CD4-positive, alpha-beta T cell (primary cell): ENCODE measurements around the gene SLC17A9. TPM values are rescaled to one million over a fixed set of nuclear protein-coding genes. Genes with fewer than 3 reads are reported as not detected.

Source experiments
- ATAC-seq: fragments of 200-7000 bp; cut with Tn5 transposase; one replicate; pipeline ENCODE4 v1.10.0; 2022; ENCODE audit warnings: mild to moderate bottlenecking; ENCODE audit not compliant: poor library complexity
- CTCF ChIA-PET: fragments of 350-600 bp; sonication (Branson Sonifier 250); formaldehyde crosslinking; loops from one replicate; lab custom pipeline; 2021; ENCODE audit warnings: antibody characterized with exemption, inconsistent platforms; lab: Charles Lee
- POLR2A ChIA-PET: fragments of 350-600 bp; sonication (Branson Sonifier 250); formaldehyde crosslinking; loops from one replicate; lab custom pipeline; 2021; ENCODE audit warnings: antibody characterized with exemption, inconsistent platforms; lab: Charles Lee
- DNase-seq, 14 experiments: peaks; one replicate each; pipeline ENCODE4 v3.0.0-alpha.2; 2013 to 2020; ENCODE audit warnings: mixed read lengths in 2 of 14
- H3K27ac ChIP-seq, 2 donors: one replicate each; pipeline versions ENCODE4 v1.5.1 to v1.7.0; 2013; ENCODE audit warnings: low read length in 2 of 2, low read depth in 1 of 2, mild to moderate bottlenecking in 1 of 2
- H3K27me3 ChIP-seq, 2 experiments: 1 replicate in 1 of 2; 2 replicates in 1 of 2; pipeline versions ENCODE4 v1.6.1 to v1.7.0; 2013; ENCODE audit warnings: low read length in 2 of 2, control low read depth in 1 of 2, mild to moderate bottlenecking in 1 of 2, moderate library complexity in 1 of 2; ENCODE audit not compliant: insufficient read depth in 2 of 2, control insufficient read depth in 1 of 2
- H3K36me3 ChIP-seq: one replicate; pipeline ENCODE4 v1.6.1; 2013; ENCODE audit warnings: low read length, control low read depth; ENCODE audit not compliant: insufficient read depth
- H3K4me1 ChIP-seq: one replicate; pipeline ENCODE4 v1.6.1; 2013; ENCODE audit warnings: low read length, control low read depth; ENCODE audit not compliant: insufficient read depth
- H3K4me3 ChIP-seq: one replicate; pipeline ENCODE4 v1.5.1; 2013; ENCODE audit warnings: mild to moderate bottlenecking, low read length, moderate library complexity
- H3K9me3 ChIP-seq, 2 experiments: 1 replicate in 1 of 2; 2 replicates in 1 of 2; pipeline versions ENCODE4 v1.6.1 to v1.7.0; 2013; ENCODE audit warnings: low read length in 2 of 2, mild to moderate bottlenecking in 2 of 2, control low read depth in 1 of 2, moderate library complexity in 1 of 2; ENCODE audit not compliant: control insufficient read depth in 1 of 2, insufficient read depth in 1 of 2
- H3K27ac Mint-ChIP-seq: one replicate; pipeline ENCODE4 v1.8.0; 2020; ENCODE audit warnings: mixed read lengths
- H3K27me3 Mint-ChIP-seq: one replicate; pipeline ENCODE4 v1.8.0; 2021; ENCODE audit warnings: mixed read lengths
- H3K36me3 Mint-ChIP-seq: one replicate; pipeline ENCODE4 v1.8.0; 2021; ENCODE audit warnings: low read depth, mixed read lengths
- H3K4me1 Mint-ChIP-seq: one replicate; pipeline ENCODE4 v1.8.0; 2021; ENCODE audit warnings: low read depth, mixed read lengths
- H3K4me3 Mint-ChIP-seq: one replicate; pipeline ENCODE4 v1.8.0; 2020; ENCODE audit warnings: mild to moderate bottlenecking, mixed read lengths
- H3K9me3 Mint-ChIP-seq: one replicate; pipeline ENCODE4 v1.8.0; 2020; ENCODE audit warnings: mixed read lengths
- intact Hi-C, 2 experiments: fragments of 100-400 bp; cut with DNase I in 1 of 2; cut with micrococcal nuclease in 1 of 2; formaldehyde crosslinking; loops; one replicate each; pipeline versions ENCODE4 v1.15.1 to v1.9.0; 2023 to 2025; cut with DNase I, micrococcal nuclease
- total RNA-seq, 174 experiments: library from RNA in 2 of 174; stranded (reverse) in 2 of 174; gene quantifications; one replicate each; pipeline ENCODE4 v1.2.3 and lab custom pipeline; 2021 to 2026
- TF ChIP-seq, protein P1 (sequence below): fragments of 200-600 bp; IDR thresholded peaks from one replicate; pipeline ENCODE4 v1.8.0; 2022; ENCODE audit warnings: antibody characterized with exemption, mild to moderate bottlenecking

Gene SLC17A9
- total RNA-seq, 2 experiments from 2014 or later = 3.5 to 5.5 TPM

DNA sequence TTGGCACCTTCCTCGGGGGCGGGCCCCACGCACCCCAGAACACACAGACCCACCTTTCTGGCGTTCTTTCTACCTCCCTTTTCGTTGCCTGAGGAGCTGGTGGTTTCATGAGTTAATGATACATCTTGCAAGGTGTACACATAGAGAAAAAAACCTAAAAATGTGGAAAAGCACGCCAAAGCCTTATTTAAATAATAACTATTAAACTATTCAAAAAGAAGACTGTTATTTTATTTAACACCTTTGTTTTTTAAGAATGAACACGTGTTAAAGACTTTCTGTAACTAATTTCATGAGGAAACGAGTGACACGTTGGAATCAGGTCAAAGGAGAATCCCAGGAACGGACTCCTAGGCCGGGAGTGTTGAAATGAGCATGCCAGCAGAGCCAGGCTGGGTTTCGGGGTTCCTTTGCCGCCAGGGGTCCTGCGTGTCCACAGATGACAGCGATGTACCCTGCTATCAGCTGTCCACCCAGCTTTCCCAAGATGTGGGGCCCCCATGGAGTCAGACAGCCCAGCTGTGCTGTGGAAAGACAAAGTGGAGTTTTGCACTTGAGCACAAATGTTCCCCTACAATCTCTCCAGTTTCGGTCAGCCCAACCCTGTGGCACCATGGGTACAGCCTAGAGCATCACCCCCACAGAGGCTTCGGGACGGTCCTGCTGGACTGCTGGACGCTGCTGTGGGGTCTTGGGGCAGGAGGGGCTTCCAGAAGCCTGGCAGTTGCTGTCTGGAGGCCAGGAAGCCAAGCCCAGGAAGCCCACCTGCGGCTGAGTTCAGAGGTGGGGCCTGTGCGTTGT is 16.1 kb downstream of the SLC17A9 start:
- POLR2A ChIA-PET = no interaction called here

DNA sequence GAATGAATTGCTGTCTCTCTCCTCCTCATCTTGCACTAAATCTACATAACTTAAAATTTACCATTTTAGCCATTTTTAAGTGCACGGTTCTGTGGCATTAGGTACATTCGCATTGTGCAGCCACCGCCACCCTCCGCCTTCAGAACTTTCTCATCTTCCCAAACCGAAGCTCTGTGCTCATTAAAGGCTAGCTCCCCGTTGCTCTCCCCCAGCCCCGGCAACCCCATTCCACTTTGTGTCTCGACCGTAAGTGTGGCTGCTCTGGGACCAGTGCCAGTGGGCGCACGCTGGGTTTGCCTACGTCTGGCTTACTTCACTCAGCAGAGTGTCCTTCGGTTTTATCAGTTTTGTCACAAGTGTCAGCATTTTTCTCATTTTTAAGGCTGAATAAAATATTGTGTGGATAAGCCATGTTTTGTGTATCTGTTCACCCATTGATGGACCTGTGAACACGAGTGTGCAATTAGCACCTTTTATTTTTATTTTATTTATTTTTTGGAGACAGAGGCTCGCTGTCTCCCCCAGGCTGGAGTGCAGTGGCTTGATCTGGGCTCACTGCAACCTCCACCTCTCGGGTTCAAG is 16.8 kb downstream of the SLC17A9 start:
- peaks cover 16 to 21% of the 10 kb centered on the region in 2 experiments for H3K27me3 ChIP-seq
- H3K27ac ChIP-seq = no peak overlapping the region
- Mint-ChIP-seq H3K9me3 (no peaks in the 10 kb centered on the region), H3K27ac (no peak overlapping the region), H3K4me3 (no peak overlapping the region), H3K27me3 (peaks cover 27% of the 10 kb centered on the region), H3K4me1 (peaks cover 14% of the 10 kb centered on the region), H3K36me3 (no peaks in the 10 kb centered on the region)
- H3K4me3 ChIP-seq = no peak overlapping the region
- intact Hi-C loops = no loop called here
- H3K9me3 ChIP-seq = peaks cover 0 to 3% of the 10 kb centered on the region in 2 experiments
- H3K4me1 ChIP-seq = peaks cover 14% of the 10 kb centered on the region
- ChIA-PET POLR2A (no interaction called here), CTCF (no interaction called here)
- ATAC-seq = no peak
- DNase-seq = no peak
- TF ChIP-seq, protein P1, sequence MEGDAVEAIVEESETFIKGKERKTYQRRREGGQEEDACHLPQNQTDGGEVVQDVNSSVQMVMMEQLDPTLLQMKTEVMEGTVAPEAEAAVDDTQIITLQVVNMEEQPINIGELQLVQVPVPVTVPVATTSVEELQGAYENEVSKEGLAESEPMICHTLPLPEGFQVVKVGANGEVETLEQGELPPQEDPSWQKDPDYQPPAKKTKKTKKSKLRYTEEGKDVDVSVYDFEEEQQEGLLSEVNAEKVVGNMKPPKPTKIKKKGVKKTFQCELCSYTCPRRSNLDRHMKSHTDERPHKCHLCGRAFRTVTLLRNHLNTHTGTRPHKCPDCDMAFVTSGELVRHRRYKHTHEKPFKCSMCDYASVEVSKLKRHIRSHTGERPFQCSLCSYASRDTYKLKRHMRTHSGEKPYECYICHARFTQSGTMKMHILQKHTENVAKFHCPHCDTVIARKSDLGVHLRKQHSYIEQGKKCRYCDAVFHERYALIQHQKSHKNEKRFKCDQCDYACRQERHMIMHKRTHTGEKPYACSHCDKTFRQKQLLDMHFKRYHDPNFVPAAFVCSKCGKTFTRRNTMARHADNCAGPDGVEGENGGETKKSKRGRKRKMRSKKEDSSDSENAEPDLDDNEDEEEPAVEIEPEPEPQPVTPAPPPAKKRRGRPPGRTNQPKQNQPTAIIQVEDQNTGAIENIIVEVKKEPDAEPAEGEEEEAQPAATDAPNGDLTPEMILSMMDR = no peak
- H3K36me3 ChIP-seq = no peaks in the 10 kb centered on the region

More for the DNA sequence above, 16.1 kb downstream of the SLC17A9 start:
- Histone ChIP-seq H3K27me3 (peaks cover 10 to 14% of the 10 kb centered on the region in 2 experiments), H3K36me3 (no peaks in the 10 kb centered on the region), H3K4me1 (peaks cover 14% of the 10 kb centered on the region), H3K4me3 (no peak overlapping the region), H3K9me3 (peaks cover 0 to 3% of the 10 kb centered on the region in 2 experiments), H3K27ac (no peak overlapping the region)
- CTCF ChIA-PET = no interaction called here
- DNase-seq (no peak), ATAC-seq (no peak)
- TF ChIP-seq, protein P1 = no peak
- Mint-ChIP-seq H3K27me3 (peaks cover 21% of the 10 kb centered on the region), H3K9me3 (no peaks in the 10 kb centered on the region), H3K27ac (no peak overlapping the region), H3K4me3 (no peak overlapping the region), H3K36me3 (no peaks in the 10 kb centered on the region), H3K4me1 (peaks cover 14% of the 10 kb centered on the region)
- intact Hi-C loops = no loop called here

DNA sequence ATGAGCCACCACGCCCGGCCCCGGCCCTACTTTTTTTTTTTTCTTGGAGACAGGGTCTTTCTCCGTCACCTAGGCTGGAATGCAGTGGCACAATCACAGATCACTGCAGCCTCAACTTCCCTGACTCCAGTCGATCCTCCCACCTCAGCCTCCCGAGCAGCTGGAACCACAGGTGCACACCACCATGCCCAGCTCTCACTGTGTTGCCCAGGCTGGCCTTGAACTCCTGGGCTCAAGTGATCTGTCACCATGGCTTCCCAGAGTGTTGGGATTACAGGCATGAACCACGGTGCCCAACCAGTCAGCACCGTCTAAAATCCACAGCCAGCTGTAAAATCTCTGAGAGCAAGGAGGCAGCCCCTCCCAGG is 17.4 kb downstream of the SLC17A9 start:
- intact Hi-C loops = no loop called here
- Mint-ChIP-seq H3K4me1 (peaks cover 14% of the 10 kb centered on the region), H3K27ac (no peak overlapping the region), H3K27me3 (peaks cover 34% of the 10 kb centered on the region), H3K4me3 (no peak overlapping the region), H3K9me3 (no peaks in the 10 kb centered on the region), H3K36me3 (no peaks in the 10 kb centered on the region)
- TF ChIP-seq, protein P1 = no peak
- no peak overlapping the region for H3K27ac ChIP-seq
- H3K9me3 ChIP-seq = peaks cover 0 to 8% of the 10 kb centered on the region in 2 experiments
- POLR2A ChIA-PET = no interaction called here
- DNase-seq = no peak
- H3K27me3 ChIP-seq = peaks cover 23 to 28% of the 10 kb centered on the region in 2 experiments
- H3K4me1 ChIP-seq = peaks cover 14% of the 10 kb centered on the region
- H3K36me3 ChIP-seq = no peaks in the 10 kb centered on the region
- CTCF ChIA-PET = no interaction called here
- ATAC-seq = no peak
- no peak overlapping the region for H3K4me3 ChIP-seq
